Activated CD4-positive, alpha-beta memory T cell treated with anti-CD3 and anti-CD28 coated beads for 36 hours (primary cell): Measurements from ENCODE around the gene STRADB. TPM values are rescaled to one million over a fixed set of nuclear protein-coding genes. Genes with fewer than 3 reads are reported as not detected.
"Not testable (repeated sequence)": the region's sequence is repeated elsewhere in the genome, so short reads cannot be mapped to it uniquely, and the experiment has no call there.

ENCODE experiments used
- CTCF ChIA-PET: fragments of 350-600 bp; sonication (Branson Sonifier 250); formaldehyde crosslinking; loops from one replicate; lab custom pipeline; 2021; ENCODE audit warnings: antibody characterized with exemption, inconsistent platforms; lab: Charles Lee
- POLR2A ChIA-PET: fragments of 350-600 bp; sonication (Branson Sonifier 250); formaldehyde crosslinking; loops from one replicate; lab custom pipeline; 2021; ENCODE audit warnings: antibody characterized with exemption; lab: Charles Lee
- DNase-seq: peaks from one replicate; pipeline ENCODE4 v3.0.0-alpha.2; 2020
- H3K27ac Mint-ChIP-seq: one replicate; pipeline ENCODE4 v1.8.0; 2021; ENCODE audit warnings: mixed read lengths
- H3K27me3 Mint-ChIP-seq: one replicate; pipeline ENCODE4 v1.8.0; 2021; ENCODE audit warnings: mixed read lengths
- H3K36me3 Mint-ChIP-seq: one replicate; pipeline ENCODE4 v1.8.0; 2021; ENCODE audit warnings: mixed read lengths
- H3K4me1 Mint-ChIP-seq: one replicate; pipeline ENCODE4 v1.8.0; 2021; ENCODE audit warnings: low read depth, mixed read lengths
- H3K4me3 Mint-ChIP-seq: one replicate; pipeline ENCODE4 v1.8.0; 2021; ENCODE audit warnings: mild to moderate bottlenecking, mixed read lengths
- H3K9me3 Mint-ChIP-seq: one replicate; pipeline ENCODE4 v1.8.0; 2021; ENCODE audit warnings: mixed read lengths
- intact Hi-C: fragments of 100-400 bp; cut with micrococcal nuclease; formaldehyde crosslinking; loops from one replicate; pipeline ENCODE4 v1.15.1; 2023
- total RNA-seq, 2 experiments: library from RNA; stranded (reverse); gene quantifications; one replicate each; pipeline ENCODE4 v1.2.3, GENCODE V29; 2021

Gene STRADB
- total RNA-seq, 2 experiments from 2014 or later, result 18.5 to 19.8 TPM

DNA sequence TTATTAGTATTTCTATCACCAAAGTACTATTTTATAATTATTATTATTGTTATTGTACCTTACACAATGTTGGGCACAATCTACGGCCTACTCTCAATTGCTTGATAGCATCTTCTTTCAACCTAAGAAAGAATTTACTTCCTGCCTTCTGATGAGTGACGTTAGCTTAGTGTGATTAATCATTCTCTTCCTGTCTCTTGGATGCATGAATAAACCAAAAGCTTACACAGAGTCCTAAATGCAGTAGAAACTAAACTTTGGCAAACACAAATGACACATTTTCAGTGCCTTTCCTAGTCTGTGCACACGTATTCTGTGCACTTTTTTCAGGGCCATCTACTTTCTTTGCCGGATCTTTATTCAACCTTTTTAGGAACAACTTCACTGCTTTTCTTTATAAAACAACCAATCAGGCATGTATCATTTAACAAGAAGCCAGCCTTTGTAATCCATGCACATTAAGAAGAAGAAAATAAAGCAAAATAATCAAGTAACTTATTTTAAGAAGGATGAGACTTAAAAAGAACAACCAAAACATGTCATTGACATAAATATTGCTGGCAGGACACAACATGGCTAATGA is 19.4 kb upstream of the STRADB start:
- POLR2A ChIA-PET, result interaction anchor here (1.0 to 2.8 kb wide), 2 partner anchors 14 to 19 kb away, joined by 3 to 9 read pairs; partner anchors contain the start of genes STRADB and TRAK2
- DNase-seq, result no peak

DNA sequence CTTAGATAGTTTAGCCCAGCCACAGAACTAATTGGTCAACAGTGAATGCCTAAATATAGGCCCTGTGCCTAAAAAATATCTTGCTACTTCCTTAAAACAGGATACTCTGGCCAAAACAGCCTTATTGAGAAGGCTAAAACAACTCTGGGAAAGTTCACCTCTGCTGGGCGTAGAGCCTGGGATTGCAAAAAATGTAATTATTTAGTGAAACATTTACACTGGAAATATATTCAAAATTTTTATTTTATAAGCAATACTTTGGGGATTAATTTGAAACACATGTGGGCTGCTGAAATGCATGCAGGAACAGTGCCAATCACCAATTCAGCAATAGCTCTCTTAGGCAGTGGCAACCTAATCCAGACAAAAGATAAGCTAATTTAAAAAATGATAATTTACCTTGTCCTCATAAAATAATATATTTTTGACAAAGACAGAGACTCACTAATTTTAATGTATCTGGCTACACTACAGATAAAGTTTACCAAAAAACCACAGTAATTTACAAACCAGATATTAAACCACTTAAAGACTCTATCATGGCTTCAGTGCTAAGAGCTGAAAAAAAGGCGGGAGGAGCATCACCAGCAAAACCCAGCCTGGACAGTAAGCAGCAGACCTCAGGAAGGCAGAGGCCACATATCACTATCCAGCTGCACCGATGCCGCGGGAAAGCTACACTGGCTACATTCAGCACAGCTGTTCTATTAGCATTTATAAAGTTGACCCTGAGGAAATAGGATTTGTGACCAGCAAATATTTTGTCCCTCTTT is 18.7 kb upstream of the STRADB start:
- peak overlapping the region; percentile 93 for H3K27ac Mint-ChIP-seq
- peaks cover 51% of the 10 kb centered on the region for H3K4me1 Mint-ChIP-seq
- H3K27me3 Mint-ChIP-seq, result no peaks in the 10 kb centered on the region
- intact Hi-C loops, result loop anchor here (1.0 to 2.0 kb wide), 3 partner anchors 13 to 18 kb away; no protein-coding TSS in a partner anchor
- ChIA-PET CTCF (interaction anchor here (3.9 kb wide), 1 partner anchor 19 kb away, joined by 13 read pairs; the partner anchor contains the start of genes STRADB and TRAK2), POLR2A (interaction anchor here (1.0 to 2.8 kb wide), 2 partner anchors 13 to 18 kb away, joined by 3 to 9 read pairs; partner anchors contain the start of genes STRADB and TRAK2)
- peak overlapping the region; percentile 51 for H3K4me3 Mint-ChIP-seq
- no peak for DNase-seq
- peaks cover 16% of the 10 kb centered on the region for H3K36me3 Mint-ChIP-seq
- H3K9me3 Mint-ChIP-seq, result peaks cover 9% of the 10 kb centered on the region

More for the DNA sequence above, 19.4 kb upstream of the STRADB start:
- Mint-ChIP-seq H3K9me3 (peaks cover 14% of the 10 kb centered on the region), H3K4me1 (peaks cover 46% of the 10 kb centered on the region), H3K36me3 (peaks cover 17% of the 10 kb centered on the region), H3K27ac (peak overlapping the region; percentile 93), H3K4me3 (peak overlapping the region; percentile 51), H3K27me3 (no peaks in the 10 kb centered on the region)
- intact Hi-C loops, result loop anchor here (1.0 to 2.0 kb wide), 3 partner anchors 12 to 17 kb away; no protein-coding TSS in a partner anchor
- CTCF ChIA-PET, result interaction anchor here (1.1 to 3.9 kb wide), 2 partner anchors 13 to 19 kb away, joined by 3 to 13 read pairs; partner anchors contain the start of genes STRADB and TRAK2

GRCh38 chr2:201433394-201433995 is 18.0 kb upstream of the STRADB start:
- Mint-ChIP-seq H3K4me3 (no peak overlapping the region), H3K27ac (peak overlapping the region; percentile 93), H3K4me1 (peaks cover 54% of the 10 kb centered on the region), H3K9me3 (peaks cover 4% of the 10 kb centered on the region), H3K36me3 (peaks cover 11% of the 10 kb centered on the region), H3K27me3 (no peaks in the 10 kb centered on the region)
- POLR2A ChIA-PET, result interaction anchor here (0.6 to 2.8 kb wide), 3 partner anchors 12 to 19 kb away, joined by 3 to 9 read pairs (median 5); partner anchors contain the start of genes STRADB and TRAK2
- DNase-seq, result no peak
- intact Hi-C loops, result loop anchor here (2.0 kb wide), 1 partner anchor 19 kb away; no protein-coding TSS in a partner anchor
- CTCF ChIA-PET, result interaction anchor here (1.3 to 3.9 kb wide), 2 partner anchors 8 to 18 kb away, joined by 3 to 13 read pairs; partner anchors contain the start of genes STRADB and TRAK2

GRCh38 chr2:201436141-201436540 is 15.4 kb upstream of the STRADB start:
- DNase-seq, result no peak
- peaks cover 11% of the 10 kb centered on the region for H3K36me3 Mint-ChIP-seq
- intact Hi-C loops, result no loop called here
- H3K4me1 Mint-ChIP-seq, result peaks cover 56% of the 10 kb centered on the region
- CTCF ChIA-PET, result no interaction called here
- POLR2A ChIA-PET, result no interaction called here
- H3K9me3 Mint-ChIP-seq, result no peaks in the 10 kb centered on the region
- H3K27ac Mint-ChIP-seq, result no peak overlapping the region
- no peaks in the 10 kb centered on the region for H3K27me3 Mint-ChIP-seq
- no peak overlapping the region for H3K4me3 Mint-ChIP-seq

DNA sequence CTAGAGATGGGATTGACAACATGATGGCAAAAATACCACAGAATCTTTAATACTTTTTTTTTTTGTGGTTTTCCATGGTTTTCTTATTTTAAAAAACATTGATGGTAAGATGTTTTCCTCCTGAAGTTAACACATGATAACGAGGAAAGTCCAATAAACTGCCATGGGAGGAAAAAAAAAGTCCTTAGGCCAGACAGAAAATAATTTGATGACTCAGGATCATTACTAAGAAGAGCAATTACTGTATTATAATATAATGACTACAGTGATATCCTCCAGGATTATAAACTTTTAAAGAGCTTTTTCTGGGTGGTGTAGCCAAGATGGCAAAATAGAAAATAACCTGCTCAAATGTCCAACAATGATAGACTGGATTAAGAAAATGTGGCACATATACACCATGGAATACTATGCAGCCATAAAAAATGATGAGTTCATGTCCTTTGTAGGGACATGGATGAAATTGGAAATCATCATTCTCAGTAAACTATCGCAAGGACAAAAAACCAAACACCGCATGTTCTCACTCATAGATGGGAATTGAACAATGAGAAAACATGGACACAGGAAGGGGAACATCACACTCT is 12.1 kb upstream of the STRADB start:
- H3K27me3 Mint-ChIP-seq, CTCF ChIA-PET, H3K9me3 Mint-ChIP-seq, intact Hi-C loops, POLR2A ChIA-PET, H3K4me3 Mint-ChIP-seq, H3K36me3 Mint-ChIP-seq, H3K27ac Mint-ChIP-seq, DNase-seq: not testable (repeated sequence)
- peaks cover 30% of the 10 kb centered on the region for H3K4me1 Mint-ChIP-seq

DNA sequence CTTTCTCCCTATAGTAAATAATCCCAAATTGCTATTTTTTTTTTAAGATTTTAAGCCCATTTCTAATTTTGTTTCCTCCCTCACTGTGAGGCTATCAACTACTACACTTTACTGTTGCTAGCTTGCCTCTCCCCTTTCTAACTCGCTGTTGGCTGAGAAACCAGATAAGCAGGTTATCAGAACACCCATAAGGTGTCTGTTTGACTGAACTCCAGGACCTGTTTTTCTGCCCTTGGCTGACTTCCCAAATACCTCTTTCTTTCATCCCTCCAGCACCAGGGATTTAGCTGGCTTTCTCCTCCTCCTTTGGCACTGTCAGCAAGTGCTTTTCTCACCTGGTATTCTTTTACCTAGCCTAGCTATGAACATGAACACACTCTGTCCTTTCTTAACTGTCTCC is 11.4 kb upstream of the STRADB start:
- no peak overlapping the region for H3K4me3 Mint-ChIP-seq
- ChIA-PET POLR2A (interaction anchor here (0.6 to 1.2 kb wide), 2 partner anchors 11 to 14 kb away, joined by 3 to 4 read pairs; partner anchors contain the start of gene TRAK2), CTCF (no interaction called here)
- H3K27me3 Mint-ChIP-seq, result no peaks in the 10 kb centered on the region
- H3K4me1 Mint-ChIP-seq, result peaks cover 26% of the 10 kb centered on the region
- DNase-seq, result no peak
- intact Hi-C loops, result no loop called here
- H3K27ac Mint-ChIP-seq, result no peak overlapping the region
- H3K9me3 Mint-ChIP-seq, result no peaks in the 10 kb centered on the region
- peaks cover 5% of the 10 kb centered on the region for H3K36me3 Mint-ChIP-seq

DNA sequence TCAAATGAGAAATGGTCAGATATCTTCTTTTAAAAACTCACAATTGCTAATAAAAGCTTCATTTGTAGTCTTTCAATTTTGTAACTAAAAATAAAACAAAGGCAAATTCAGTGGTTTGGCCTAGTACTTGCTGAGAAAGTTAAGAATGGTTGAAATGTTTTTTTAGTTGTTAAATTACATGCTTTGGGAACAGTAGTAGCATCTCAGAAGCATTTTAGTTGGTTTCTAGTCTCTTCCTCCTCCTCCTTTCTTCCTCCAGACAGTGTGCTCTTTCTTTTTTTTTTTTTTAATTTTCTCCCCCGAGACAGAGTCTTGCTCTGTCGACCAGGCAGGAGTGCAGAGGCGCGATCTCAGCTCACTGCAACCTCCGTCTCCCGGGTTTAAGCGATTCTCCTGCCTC is 10.1 kb upstream of the STRADB start:
- Mint-ChIP-seq H3K4me3 (no peak overlapping the region), H3K4me1 (peaks cover 29% of the 10 kb centered on the region), H3K36me3 (peaks cover 5% of the 10 kb centered on the region), H3K27ac (no peak overlapping the region), H3K27me3 (no peaks in the 10 kb centered on the region), H3K9me3 (no peaks in the 10 kb centered on the region)
- CTCF ChIA-PET, result no interaction called here
- intact Hi-C loops, result no loop called here
- no peak for DNase-seq
- POLR2A ChIA-PET, result no interaction called here

- intact Hi-C loops, result loop anchor here (5.0 kb wide), 1 partner anchor 263 kb away; the partner anchor contains the start of gene CASP10
- DNase-seq, result no peak
- Mint-ChIP-seq H3K4me1 (peaks cover 48% of the 10 kb centered on the region), H3K36me3 (peaks cover 9% of the 10 kb centered on the region), H3K27ac (no peak overlapping the region), H3K9me3 (no peaks in the 10 kb centered on the region), H3K4me3 (no peak overlapping the region), H3K27me3 (no peaks in the 10 kb centered on the region)
- CTCF ChIA-PET, result interaction anchor here (0.6 to 1.2 kb wide), 5 partner anchors 10 to 213 kb away, joined by 3 read pairs; no protein-coding TSS in a partner anchor
- POLR2A ChIA-PET, result interaction anchor here (1.4 kb wide), 1 partner anchor 12 kb away, joined by 3 read pairs; no protein-coding TSS in a partner anchor
Observed at GRCh38 chr2:201444746-201445465, 6.6 kb upstream of the STRADB start.

DNA sequence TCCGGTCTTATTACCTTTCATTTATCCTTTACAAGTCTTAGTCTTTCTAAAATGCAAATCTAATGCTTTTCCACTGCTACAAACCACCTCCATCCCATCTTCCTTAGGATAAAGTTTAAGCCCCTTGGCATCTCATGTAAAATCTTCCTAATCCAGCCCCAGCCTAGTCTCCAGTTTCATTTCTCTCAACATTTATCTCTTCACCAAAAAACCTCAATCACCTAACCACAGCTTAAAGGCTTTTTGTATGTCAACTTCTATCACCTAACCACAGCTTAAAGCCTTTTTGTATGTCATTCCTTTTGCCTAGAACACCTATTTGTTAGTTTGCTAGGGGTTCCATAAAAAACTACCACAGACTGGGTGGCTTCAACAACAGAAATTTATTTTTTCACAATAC is 4.5 kb upstream of the STRADB start:
- Mint-ChIP-seq H3K27ac (peak overlapping the region; percentile 87), H3K4me3 (no peak overlapping the region), H3K27me3 (no peaks in the 10 kb centered on the region), H3K4me1 (peaks cover 48% of the 10 kb centered on the region), H3K36me3 (peaks cover 6% of the 10 kb centered on the region), H3K9me3 (no peaks in the 10 kb centered on the region)
- POLR2A ChIA-PET, result interaction anchor here (1.0 kb wide), 1 partner anchor 33 kb away, joined by 4 read pairs; no protein-coding TSS in a partner anchor
- intact Hi-C loops, result loop anchor here (5.0 kb wide), 1 partner anchor 265 kb away; the partner anchor contains the start of gene CASP10
- CTCF ChIA-PET, result interaction anchor here (1.4 to 2.1 kb wide), 3 partner anchors 210 to 264 kb away, joined by 3 to 5 read pairs (median 4); partner anchors contain the start of gene CASP10
- no peak for DNase-seq

DNA sequence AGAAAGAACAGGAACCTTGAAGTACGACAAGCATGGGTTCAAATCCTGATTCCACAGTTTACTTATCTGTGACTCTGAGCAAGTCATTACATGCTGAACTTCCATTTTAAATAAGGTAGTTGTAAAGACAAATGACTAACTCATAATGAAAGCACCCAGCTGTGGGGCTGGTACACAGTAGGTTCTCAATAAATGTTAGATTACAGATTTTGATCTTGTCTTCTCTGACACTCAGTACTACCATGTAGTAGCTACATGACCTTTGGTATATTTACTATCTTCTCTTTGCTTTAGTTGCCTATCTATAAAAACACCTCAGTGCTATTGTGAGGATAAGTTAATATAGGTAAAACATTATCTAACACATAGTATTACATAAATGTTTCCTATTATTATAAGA is 3.5 kb upstream of the STRADB start:
- ChIA-PET POLR2A (no interaction called here), CTCF (interaction anchor here (0.8 to 2.1 kb wide), 3 partner anchors 34 to 265 kb away, joined by 3 to 5 read pairs (median 4); partner anchors contain the start of gene CASP10)
- Mint-ChIP-seq H3K27me3 (no peaks in the 10 kb centered on the region), H3K27ac (peak overlapping the region; percentile 87), H3K36me3 (peaks cover 6% of the 10 kb centered on the region), H3K4me3 (peak overlapping the region; percentile 55), H3K4me1 (peaks cover 56% of the 10 kb centered on the region), H3K9me3 (no peaks in the 10 kb centered on the region)
- intact Hi-C loops, result loop anchor here (1.0 to 5.0 kb wide), 4 partner anchors 16 to 745 kb away; partner anchors contain the start of gene CASP10
- DNase-seq, result peak; percentile 30
